ENCODE measurements around the gene SYTL3.

- TF ChIP-seq CTCF (IDR thresholded peaks at IDR 0.05) (no peak), POLR2A (IDR thresholded peaks at IDR 0.05) (no peak)
These were observed 102.1 kb downstream of the SYTL3 start for GRCh38 chr6:158751921-158752320.

Data from prostate gland (tissue), 2 donors.